GM19463 (cell line): ENCODE measurements around the gene TANGO2.

ENCODE experiments used
- ATAC-seq: cut with Tn5 transposase; IDR thresholded peaks from one replicate; pipeline ENCODE4 v1.9.1; 2021; ENCODE audit warnings: mild to moderate bottlenecking, moderate library complexity; ENCODE audit not compliant: unreplicated experiment

TANGO2 gene

GRCh38 chr22:19982991-19983578 lies 37.8 kb upstream of the TANGO2 start:
- no peak for ATAC-seq

GRCh38 chr22:19983741-19984140 lies 37.2 kb upstream of the TANGO2 start:
- ATAC-seq = no peak

DNA sequence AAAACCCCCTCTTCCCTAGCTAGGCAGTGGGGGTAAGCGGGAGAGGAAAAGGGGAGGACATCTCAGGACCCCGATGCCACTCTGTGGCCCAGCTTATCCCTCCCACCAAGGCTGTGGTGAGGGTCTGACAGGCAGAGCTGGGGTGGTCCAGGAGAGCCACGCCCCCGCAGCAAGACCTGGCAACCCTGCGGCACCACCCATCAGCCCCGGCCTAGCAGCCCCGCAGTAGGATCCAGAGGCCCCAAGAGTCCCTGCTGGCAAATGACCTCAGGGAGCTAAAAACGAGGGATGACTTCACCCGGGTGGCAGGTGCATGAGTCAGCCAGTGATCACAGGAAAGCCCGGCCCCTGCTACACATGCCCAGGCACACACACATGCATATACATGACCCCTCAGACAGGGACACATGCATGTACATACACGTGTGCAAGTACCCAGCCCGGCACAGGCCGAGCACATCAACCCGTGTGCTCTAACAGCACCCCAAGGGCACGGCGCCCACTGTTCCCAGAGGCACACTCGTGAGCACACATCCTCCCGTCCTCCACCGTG lies 36.6 kb upstream of the TANGO2 start:
- no peak for ATAC-seq

DNA sequence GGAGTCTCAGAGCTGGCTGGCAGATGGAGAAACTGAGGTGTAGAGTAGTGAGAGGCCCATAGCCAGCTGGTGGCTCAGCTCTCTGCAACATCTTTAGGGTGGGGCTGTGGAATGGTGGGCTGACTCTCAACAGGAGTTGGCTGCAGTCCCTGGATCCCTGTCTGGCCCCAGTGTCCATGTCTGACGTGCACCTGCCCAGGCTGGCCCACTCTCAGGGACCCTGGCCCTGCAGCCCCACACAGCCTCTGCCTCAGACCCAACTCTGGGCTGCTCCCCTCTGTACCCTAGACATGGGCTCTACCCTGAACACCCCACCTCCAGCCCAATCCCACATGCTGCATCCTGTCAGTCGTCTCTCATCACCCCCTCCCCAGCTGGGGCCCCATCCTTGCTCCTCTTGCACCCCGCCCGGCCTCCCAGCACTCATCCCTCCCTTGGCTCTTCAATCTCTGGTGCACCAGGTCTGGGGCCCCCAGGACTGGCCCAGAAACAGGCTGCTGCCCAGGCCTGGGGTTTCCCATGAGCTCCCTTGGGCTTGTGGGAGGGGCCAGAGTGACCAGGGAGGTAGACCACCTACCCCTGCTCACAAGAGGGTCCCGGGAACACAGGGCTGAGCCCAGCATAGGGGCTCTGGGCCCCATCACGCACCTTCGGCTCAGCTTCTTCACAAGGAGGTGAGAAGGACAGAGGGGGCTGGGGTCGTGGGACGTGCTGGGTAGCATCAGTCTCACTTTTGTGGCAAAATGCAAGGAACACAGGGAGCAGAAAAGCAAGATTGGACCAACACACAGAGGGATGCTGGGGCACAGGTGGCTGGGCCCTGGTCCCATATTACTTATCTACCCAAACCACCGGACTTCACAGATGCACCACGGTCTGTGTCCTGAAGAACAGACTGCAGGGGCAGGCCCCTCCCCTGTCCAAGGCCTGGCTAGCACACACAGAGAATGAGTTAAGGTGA lies 35.8 kb upstream of the TANGO2 start:
- no peak for ATAC-seq

GRCh38 chr22:19986011-19986409 lies 34.9 kb upstream of the TANGO2 start:
- ATAC-seq = no peak

GRCh38 chr22:19986410-19987341 lies 34.2 kb upstream of the TANGO2 start:
- no peak for ATAC-seq

GRCh38 chr22:19987394-19988306 lies 33.3 kb upstream of the TANGO2 start:
- no peak for ATAC-seq

DNA sequence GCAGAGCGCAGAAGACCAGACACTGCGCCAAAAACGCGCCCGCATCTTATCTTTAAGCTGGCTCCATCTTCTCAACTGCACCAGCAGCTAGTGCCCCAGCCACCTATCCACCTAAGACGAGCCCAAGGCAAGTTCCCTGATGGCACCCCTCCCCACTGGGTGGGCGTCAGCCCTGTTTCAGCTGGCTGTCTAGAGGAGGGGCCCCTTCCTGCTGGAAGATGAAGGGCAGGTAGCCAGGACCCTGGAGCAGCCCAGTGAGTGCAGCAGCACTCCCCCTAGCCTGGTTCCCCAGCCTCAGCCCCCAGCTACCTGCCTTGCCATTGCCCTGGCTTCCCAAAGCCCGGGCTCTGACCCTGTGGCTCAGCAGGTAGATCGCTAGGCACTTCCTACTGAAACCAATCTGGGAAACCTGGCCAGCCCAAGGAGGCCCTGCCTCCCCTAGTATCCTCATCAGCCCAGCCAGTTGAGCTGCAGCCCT lies 32.5 kb upstream of the TANGO2 start:
- ATAC-seq = no peak

DNA sequence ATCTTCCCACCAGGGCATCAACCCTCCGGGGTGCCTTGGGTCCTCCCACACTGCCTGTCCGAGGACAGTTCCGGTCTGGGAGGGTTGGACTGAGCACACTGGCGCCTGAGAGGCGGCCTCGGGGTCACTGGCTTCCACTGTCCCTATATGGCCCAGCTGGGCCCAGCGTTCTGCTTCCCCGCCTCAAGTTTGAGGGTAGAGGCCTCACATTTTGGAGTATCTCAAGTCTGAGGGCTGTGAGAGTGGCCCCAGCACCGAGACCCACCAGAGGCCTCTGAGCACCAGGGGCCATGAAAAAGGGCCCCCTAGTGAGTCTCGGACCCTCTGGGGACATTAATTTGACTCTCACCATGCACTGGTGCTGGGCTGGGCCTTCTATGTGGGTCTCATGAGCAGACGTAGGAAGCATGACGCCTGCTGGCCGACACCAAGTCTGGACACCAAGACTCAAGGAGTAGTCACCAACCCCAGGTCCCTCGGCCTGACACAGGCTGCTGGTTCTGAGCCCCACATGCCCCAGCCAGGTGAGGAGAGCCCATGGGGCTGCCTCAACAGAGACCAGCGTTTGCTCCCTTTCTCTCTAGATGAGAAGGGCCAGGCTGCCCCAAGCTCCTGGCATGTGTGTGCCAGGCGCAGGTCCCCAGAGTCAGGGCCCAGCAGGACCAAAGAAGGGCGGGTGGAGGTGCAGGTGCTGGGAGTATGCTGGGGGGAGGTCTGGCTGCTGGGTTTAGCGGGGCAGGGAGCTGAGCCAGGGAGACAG lies 31.8 kb upstream of the TANGO2 start:
- no peak for ATAC-seq

- ATAC-seq = no peak
Measured at GRCh38 chr22:19989725-19990067, 31.2 kb upstream of the TANGO2 start.

- ATAC-seq = no peak
Measured at GRCh38 chr22:19990188-19990587, 30.7 kb upstream of the TANGO2 start.

DNA sequence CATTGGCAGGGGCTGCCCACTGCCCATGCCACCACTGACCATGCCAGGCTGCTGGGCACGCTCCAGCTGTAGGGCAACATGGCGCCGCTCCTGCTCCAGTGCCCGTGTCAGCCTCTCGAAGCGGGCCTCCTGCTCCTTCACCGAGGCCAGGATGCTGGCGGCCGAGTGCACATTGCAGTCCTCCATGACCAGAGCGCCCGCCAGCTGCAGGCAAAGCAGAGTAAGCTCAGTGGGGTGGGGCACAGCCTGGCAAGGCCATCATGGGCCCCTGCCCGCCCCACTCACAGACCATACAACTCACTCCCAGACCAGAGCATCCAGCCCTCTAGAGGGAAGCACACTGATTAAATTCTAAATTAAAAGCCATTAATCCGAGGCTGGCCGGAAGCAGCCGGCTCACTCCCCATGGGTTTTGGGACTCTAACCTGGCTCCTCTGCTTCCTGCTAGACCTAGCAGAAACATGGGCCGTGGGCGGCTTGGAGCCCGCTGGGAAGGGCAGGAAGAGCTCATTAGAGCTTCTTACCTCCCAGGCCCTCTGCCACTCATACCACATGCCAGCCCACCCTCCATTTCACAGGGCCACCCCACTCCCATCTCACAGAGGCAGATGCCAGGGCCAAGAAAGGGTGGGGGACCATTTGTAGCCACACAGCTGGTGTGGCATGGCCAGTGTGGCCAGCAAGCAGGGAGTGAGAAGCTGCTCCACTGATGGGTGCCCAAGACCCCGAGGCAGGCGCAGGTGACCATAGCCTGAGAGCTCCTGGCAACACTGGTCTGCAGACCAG lies 30.1 kb upstream of the TANGO2 start:
- ATAC-seq = no peak

GRCh38 chr22:19991395-19991644 lies 29.6 kb upstream of the TANGO2 start:
- no peak for ATAC-seq

DNA sequence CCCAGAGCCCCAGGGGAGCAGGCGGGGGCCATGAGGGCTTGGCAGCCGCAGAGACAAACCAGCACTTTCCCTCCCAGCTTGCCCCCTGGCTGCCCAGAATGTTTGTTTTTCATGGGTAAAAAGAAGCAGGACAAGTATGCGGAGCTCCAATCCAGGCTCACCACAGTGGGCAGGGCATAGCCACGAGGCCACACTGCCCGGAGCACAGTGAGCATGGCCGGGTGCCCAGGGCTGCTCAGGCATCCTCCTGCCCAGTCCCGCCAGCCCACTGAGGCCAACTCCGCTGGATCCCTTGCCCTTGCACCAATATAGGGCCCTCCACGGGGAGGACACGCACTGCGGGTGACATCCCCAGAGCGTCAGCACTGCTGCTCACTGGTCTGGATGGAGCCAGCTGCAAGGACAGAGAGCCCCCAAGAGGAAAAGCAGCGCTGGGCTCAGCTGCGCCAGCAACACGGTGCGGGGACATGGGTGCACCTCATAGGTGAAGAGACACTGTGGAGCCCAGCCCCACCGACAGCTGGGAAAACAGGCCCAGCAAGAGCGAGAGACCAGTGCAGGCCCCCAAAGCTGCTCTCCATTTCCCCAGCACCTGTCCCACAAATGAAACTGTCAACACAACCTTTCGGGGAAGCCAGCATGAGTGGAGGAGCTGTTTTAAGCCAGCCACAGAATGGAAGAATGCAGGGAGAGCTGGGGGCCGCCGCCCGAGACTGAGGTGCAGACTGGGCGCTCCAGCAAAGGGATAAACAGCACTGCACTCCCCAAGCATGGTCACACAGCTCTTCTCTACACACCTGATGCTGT lies 29.1 kb upstream of the TANGO2 start:
- ATAC-seq = no peak

DNA sequence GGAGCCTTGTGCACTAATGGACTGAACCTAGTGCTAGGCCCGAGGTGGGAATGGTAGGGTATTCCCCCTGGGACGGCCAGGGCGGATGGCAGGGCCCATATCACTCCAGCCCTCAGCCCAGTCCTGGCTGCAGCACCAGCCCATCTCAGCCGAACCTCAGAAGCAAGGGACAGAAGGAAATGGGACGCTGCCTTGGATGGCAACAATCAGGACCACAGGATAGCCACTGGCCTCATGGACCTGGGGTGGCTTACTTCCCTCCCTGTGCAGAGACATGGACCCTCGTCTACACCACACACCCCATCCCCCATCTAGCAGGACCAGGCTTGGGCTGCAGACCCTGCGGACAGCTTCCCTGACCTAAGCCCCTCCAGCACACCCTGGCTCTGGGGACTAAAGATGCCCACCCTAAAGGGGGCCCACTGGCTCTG lies 28.4 kb upstream of the TANGO2 start:
- ATAC-seq = no peak

DNA sequence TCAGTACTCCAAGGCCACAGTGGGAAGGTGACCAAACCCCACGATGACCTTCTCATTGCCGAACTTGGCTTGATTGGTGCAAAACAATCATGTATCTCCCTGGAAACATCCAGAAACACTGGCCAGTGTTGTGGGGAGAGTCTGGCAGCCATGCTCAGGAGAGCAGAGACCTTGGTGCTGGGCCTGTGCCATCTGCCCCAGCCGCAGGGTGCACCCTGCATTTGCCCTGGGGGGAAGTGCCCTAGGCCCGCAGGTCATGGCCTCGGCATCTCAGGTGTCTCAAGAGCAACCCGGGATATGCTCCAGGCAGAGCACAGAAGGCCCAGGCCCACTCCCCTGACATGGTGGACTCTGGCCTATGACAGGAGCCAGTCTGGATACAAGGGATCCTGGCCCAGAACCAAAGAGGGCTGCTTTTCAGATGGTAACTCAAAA lies 28.0 kb upstream of the TANGO2 start:
- ATAC-seq = no peak

- no peak for ATAC-seq
Measured at GRCh38 chr22:19993926-19994325, 27.0 kb upstream of the TANGO2 start.
